ENCODE data around the gene APP. TPM values are rescaled to one million over a fixed set of nuclear protein-coding genes. Genes with fewer than 3 reads are reported as not detected.

The APP gene
- total RNA-seq, 4 donors from 2014 or later, result 209 to 297 (median 240) TPM

- H3K27me3 ChIP-seq, result no peaks in the 10 kb centered on the region
- no peaks in the 10 kb centered on the region for H3K36me3 ChIP-seq
- DNase-seq, result no peak
- H3K27ac ChIP-seq, result no peak overlapping the region
- no peak for TF ChIP-seq CTCF (IDR thresholded peaks at IDR 0.05)
- TF ChIP-seq POLR2A (IDR thresholded peaks at IDR 0.05), result no peak
- H3K9me3 ChIP-seq, result no peaks in the 10 kb centered on the region
- H3K4me1 ChIP-seq, result no peaks in the 10 kb centered on the region
- H3K4me3 ChIP-seq, result no peak overlapping the region
These were observed 313.1 kb downstream of the APP start for GRCh38 chr21:25857308-25858074.

GRCh38 chr21:25855576-25855975, 315.0 kb downstream of the APP start:
- Histone ChIP-seq H3K27me3 (no peaks in the 10 kb centered on the region), H3K27ac (no peak overlapping the region), H3K9me3 (no peaks in the 10 kb centered on the region), H3K36me3 (no peaks in the 10 kb centered on the region), H3K4me1 (no peaks in the 10 kb centered on the region), H3K4me3 (no peak overlapping the region)
- TF ChIP-seq POLR2A (IDR thresholded peaks at IDR 0.05), result no peak
- TF ChIP-seq CTCF (IDR thresholded peaks at IDR 0.05), result no peak
- DNase-seq, result no peak

- DNase-seq, result no peak
- Histone ChIP-seq H3K27me3 (no peaks in the 10 kb centered on the region), H3K27ac (no peak overlapping the region), H3K4me3 (no peak overlapping the region), H3K9me3 (no peaks in the 10 kb centered on the region), H3K4me1 (no peaks in the 10 kb centered on the region), H3K36me3 (no peaks in the 10 kb centered on the region)
- no peak for TF ChIP-seq CTCF (IDR thresholded peaks at IDR 0.05)
- no peak for TF ChIP-seq POLR2A (IDR thresholded peaks at IDR 0.05)
These were observed 320.3 kb downstream of the APP start for GRCh38 chr21:25850126-25850842.

- DNase-seq, result no peak
- Histone ChIP-seq H3K27me3 (no peaks in the 10 kb centered on the region), H3K9me3 (no peaks in the 10 kb centered on the region), H3K27ac (no peak overlapping the region), H3K4me3 (no peak overlapping the region), H3K4me1 (no peaks in the 10 kb centered on the region), H3K36me3 (no peaks in the 10 kb centered on the region)
- TF ChIP-seq CTCF (IDR thresholded peaks at IDR 0.05), result no peak
- TF ChIP-seq POLR2A (IDR thresholded peaks at IDR 0.05), result no peak
These were observed 322.3 kb downstream of the APP start for GRCh38 chr21:25848309-25848708.

- Histone ChIP-seq H3K9me3 (no peaks in the 10 kb centered on the region), H3K4me1 (no peaks in the 10 kb centered on the region), H3K4me3 (no peak overlapping the region), H3K36me3 (no peaks in the 10 kb centered on the region), H3K27me3 (no peaks in the 10 kb centered on the region), H3K27ac (no peak overlapping the region)
- DNase-seq, result no peak
- TF ChIP-seq CTCF (IDR thresholded peaks at IDR 0.05), result no peak
- TF ChIP-seq POLR2A (IDR thresholded peaks at IDR 0.05), result no peak
These were observed 324.8 kb downstream of the APP start for GRCh38 chr21:25845729-25846256.
